ENCODE data around the gene HOXB4. TPM values are rescaled to one million over a fixed set of nuclear protein-coding genes. Genes with fewer than 3 reads are reported as not detected.
A peak's percentile ranks its signal among the peaks of the same experiment; 100 is the strongest.

The HOXB4 gene
- total and polyA plus RNA-seq, 2 donors from 2014 or later: 4.4 to 22.6 TPM

DNA sequence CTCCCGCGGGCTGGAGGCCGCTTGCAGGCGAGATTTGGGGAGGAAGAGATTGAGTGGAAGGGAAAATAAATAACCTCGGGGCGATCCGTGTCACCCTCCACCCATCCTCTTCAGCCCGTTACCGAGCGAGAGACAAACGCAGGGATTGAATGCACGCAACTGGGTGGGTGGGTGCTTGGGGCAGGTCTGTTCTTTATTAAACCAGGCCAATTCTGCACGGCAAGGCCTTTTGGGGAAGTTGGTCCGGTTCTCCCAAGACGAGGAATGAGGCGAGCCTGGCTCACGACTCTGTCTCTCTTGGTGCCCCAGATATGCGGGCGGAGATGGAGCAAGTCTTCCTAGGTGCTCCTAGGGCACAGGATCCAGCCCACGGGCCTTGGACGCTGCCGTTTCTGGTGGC, 33.1 kb upstream of the HOXB4 start:
- H3K4me1 ChIP-seq (ENCODE audit: control insufficient read depth in 2 of 3, insufficient read depth in 2 of 3, low read depth in 1 of 3, low read length in 3 of 3): peaks cover 3 to 14% (median 9%) of the 10 kb centered on the region in 3 donors
- intact Hi-C loops (cut with DNase I): no loop called here
- no peak for FAIRE-seq

DNA sequence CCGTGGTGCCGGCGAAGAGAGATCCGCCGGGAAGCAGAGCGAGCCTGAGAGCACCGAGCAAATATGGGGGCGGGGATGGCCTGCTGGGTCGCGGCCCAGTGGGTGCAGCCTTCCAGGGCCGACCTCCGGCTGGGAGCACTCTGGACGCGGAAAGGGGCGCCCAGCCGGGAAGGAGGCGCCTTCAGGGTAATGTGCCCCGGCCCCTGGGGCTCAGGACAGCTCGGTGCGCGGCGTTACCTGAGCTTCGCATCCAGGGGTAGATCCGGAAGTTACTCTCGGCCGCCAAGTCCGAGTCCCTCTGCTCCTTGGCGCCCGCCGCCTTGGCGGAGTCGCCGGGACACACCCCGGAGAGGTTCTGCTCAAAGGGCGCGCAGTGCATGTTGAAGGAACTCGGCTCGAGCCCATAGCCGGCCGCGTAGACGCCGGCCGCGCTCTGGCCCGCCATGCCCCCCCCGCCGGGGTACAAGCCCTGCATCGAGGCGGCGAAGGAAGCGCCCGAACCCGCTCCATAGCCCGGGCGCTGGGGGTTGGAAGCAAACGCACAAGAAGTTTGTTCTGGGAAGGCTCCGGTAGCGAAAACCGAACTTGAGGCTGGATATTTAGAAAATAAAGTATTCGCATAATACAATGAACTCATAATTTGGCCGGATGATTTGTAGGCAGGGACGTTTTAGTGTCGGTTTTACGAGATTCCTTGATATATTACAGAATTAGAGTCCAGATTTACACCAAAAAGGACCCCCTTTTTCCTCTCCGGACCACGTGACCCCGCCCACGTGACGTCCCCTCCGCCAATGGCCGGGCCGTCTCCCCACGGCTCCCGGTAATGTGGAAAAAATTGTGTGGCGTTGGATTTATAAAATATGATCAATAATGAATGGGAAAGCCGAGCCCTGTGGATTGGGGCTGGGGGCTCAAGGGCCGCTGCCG, 32.4 kb upstream of the HOXB4 start, which contains the start of gene HOXB7:
TSS of gene HOXB7 (minus strand) at position 736 of the 930 bp plus-strand sequence. CDS start at position 637, 99 bp downstream.
- FAIRE-seq: no peak
- Histone ChIP-seq H3K4me3 (ENCODE audit: low read length in 3 of 3) (peak within 1 kb of the TSS; percentile 82 to 91 (median 85)), H3K9ac (ENCODE audit: low read length in 3 of 3) (peak within 1 kb of the TSS; percentile 83 to 98 (median 90)), H3K9me3 (ENCODE audit: control insufficient read depth in 2 of 3, insufficient read depth in 1 of 3, low read length in 3 of 3) (peaks cover 0 to 3% (median 0%) of the 10 kb centered on the region in 3 donors), H3K27ac (ENCODE audit: low read depth in 2 of 2, low read length in 2 of 2) (peak within 1 kb of the TSS; percentile 97), H3K4me1 (ENCODE audit: control insufficient read depth in 2 of 3, insufficient read depth in 2 of 3, low read depth in 1 of 3, low read length in 3 of 3) (peaks cover 3 to 12% (median 9%) of the 10 kb centered on the region in 3 donors), H3K27me3 (ENCODE audit: control insufficient read depth, insufficient read depth, low read length) (peaks cover 4% of the 10 kb centered on the region), H3K36me3 (ENCODE audit: control insufficient read depth in 2 of 3, insufficient read depth in 3 of 3, low read length in 3 of 3) (no peaks in the 10 kb centered on the region)
- TF ChIP-seq, protein P1, sequence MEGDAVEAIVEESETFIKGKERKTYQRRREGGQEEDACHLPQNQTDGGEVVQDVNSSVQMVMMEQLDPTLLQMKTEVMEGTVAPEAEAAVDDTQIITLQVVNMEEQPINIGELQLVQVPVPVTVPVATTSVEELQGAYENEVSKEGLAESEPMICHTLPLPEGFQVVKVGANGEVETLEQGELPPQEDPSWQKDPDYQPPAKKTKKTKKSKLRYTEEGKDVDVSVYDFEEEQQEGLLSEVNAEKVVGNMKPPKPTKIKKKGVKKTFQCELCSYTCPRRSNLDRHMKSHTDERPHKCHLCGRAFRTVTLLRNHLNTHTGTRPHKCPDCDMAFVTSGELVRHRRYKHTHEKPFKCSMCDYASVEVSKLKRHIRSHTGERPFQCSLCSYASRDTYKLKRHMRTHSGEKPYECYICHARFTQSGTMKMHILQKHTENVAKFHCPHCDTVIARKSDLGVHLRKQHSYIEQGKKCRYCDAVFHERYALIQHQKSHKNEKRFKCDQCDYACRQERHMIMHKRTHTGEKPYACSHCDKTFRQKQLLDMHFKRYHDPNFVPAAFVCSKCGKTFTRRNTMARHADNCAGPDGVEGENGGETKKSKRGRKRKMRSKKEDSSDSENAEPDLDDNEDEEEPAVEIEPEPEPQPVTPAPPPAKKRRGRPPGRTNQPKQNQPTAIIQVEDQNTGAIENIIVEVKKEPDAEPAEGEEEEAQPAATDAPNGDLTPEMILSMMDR (IDR thresholded peaks at IDR 0.05; ENCODE audit: borderline replicate concordance, extremely low read depth, insufficient read depth): no peak
- intact Hi-C loops (cut with DNase I): no loop called here
- peak; percentile 87 to 94 (median 92) for DNase-seq

More for the DNA sequence above, 33.1 kb upstream of the HOXB4 start:
- Histone ChIP-seq H3K27ac (ENCODE audit: low read depth in 2 of 2, low read length in 2 of 2) (peak overlapping the region; percentile 97), H3K36me3 (ENCODE audit: control insufficient read depth in 2 of 3, insufficient read depth in 3 of 3, low read length in 3 of 3) (no peaks in the 10 kb centered on the region), H3K9ac (ENCODE audit: low read length in 3 of 3) (peak overlapping the region; percentile 80 to 98 (median 90)), H3K27me3 (ENCODE audit: control insufficient read depth, insufficient read depth, low read length) (peaks cover 7% of the 10 kb centered on the region), H3K9me3 (ENCODE audit: control insufficient read depth in 2 of 3, insufficient read depth in 1 of 3, low read length in 3 of 3) (peaks cover 0 to 3% (median 0%) of the 10 kb centered on the region in 3 donors), H3K4me3 (ENCODE audit: low read length in 3 of 3) (peak overlapping the region; percentile 82 to 91 (median 85))
- TF ChIP-seq, protein P1 (IDR thresholded peaks at IDR 0.05; ENCODE audit: borderline replicate concordance, extremely low read depth, insufficient read depth): no peak
- DNase-seq: peak in 2 of 5 donors; percentile 58 to 82

DNA sequence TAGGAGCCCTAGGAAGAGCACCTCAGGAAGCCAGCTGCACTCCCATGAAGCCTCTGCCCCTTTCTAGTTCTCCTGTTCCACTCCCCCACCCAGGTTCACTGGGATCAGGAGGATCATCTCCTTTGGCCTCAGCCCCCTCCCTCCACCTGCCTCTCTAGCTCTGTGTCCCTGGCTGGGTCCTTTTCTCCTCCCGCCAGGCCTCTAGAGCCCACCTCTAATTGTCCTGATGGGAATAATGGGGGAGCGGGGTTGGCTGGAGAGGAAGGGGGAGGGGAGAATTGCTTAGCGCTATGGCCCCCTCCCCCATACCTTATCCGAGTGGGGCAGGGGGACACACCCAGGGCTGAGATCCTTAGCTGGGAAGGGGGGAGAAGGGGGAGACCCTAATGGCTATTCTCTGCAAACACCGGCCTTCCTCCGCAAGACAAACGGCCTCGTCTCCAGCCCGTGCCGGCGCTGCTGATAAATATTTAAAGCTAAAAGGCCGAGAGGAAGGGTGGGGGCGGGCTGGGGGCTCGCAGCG, 31.7 kb upstream of the HOXB4 start:
- peak overlapping the region; percentile 38 to 98 (median 90) for H3K9ac ChIP-seq (ENCODE audit: low read length in 3 of 3)
- FAIRE-seq: no peak
- DNase-seq: peak in 4 of 5 donors; percentile 80 to 86 (median 86)
- H3K27ac ChIP-seq (ENCODE audit: low read depth in 2 of 2, low read length in 2 of 2): peak overlapping the region; percentile 97
- H3K9me3 ChIP-seq (ENCODE audit: control insufficient read depth in 2 of 3, insufficient read depth in 1 of 3, low read length in 3 of 3): peaks cover 0 to 3% (median 0%) of the 10 kb centered on the region in 3 donors
- intact Hi-C loops (cut with DNase I): no loop called here
- H3K36me3 ChIP-seq (ENCODE audit: control insufficient read depth in 2 of 3, insufficient read depth in 3 of 3, low read length in 3 of 3): no peaks in the 10 kb centered on the region
- H3K27me3 ChIP-seq (ENCODE audit: control insufficient read depth, insufficient read depth, low read length): no peaks in the 10 kb centered on the region
- peaks cover 3 to 12% (median 12%) of the 10 kb centered on the region in 3 donors for H3K4me1 ChIP-seq (ENCODE audit: control insufficient read depth in 2 of 3, insufficient read depth in 2 of 3, low read depth in 1 of 3, low read length in 3 of 3)
- TF ChIP-seq, protein P1 (IDR thresholded peaks at IDR 0.05; ENCODE audit: borderline replicate concordance, extremely low read depth, insufficient read depth): no peak
- H3K4me3 ChIP-seq (ENCODE audit: low read length in 3 of 3): peak overlapping the region; percentile 52 to 85 (median 82)
